NCI-H2227 (cell line): ENCODE measurements around the gene MTMR2.
A peak's percentile ranks its signal among the peaks of the same experiment; 100 is the strongest.

ENCODE experiments used
- DNase-seq: peaks from one replicate; lab custom pipeline; 2025; ENCODE audit not compliant: unreplicated experiment; lab: John Stamatoyannopoulos, UW

Gene MTMR2

DNA sequence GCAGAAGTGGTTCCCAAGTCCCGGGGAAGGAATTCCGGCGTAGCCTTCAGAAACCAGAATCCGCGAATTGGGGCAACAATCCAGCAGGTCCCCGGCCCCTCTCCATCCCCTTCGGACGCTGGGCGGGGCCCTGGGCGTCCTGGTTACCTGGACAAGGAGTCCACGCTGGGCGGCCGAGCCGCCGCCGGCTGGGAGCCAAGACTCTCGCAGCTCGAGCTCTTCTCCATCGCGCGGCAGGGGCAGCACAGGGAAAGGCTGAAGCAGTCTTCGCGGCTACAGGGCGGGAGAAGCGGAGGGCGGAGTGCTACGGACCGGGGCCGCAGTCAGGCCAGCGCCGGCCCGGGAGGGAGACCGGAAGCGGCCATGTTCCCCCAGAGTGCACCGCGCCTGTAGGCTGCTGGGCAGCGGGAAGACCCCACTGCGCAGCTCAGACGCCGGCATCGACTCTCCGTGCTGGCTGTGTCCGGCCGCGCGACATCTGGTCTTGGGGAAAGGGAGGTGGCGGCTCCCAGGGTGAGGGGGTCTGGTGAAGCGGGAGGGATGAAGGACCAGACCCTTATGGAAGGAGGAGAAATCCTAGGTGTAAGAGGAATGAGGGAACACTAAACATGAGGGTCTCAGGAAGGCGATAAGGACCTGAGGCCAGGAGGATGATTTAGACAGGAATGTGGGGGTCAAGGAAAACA, at the start of gene MTMR2:
TSS of gene MTMR2 (minus strand) at position 380 of the 686 bp plus-strand sequence. CDS start at position 227, 153 bp downstream.
- peak; percentile 79 for DNase-seq

DNA sequence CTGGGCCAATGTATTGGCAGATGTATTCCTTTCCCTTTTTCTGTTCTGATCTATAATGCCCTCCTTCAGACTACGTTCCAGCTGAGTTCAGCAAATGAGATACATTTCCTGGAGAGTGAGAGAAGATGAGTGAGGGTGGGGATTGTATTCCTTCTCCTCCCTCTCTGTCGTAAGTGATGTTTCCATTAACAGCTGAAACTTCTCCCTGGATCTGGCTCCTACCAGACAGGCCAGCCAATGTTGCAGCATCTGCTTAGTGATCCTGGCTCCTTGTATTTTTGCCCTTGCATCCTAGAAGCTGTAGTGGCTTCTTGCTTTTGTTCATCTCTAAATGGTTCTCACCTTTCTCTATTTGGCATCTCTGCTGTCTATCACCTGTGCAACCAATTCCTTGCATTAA, 48.2 kb upstream of the MTMR2 start:
- DNase-seq = no peak

GRCh38 chr11:95968585-95968984, 44.7 kb upstream of the MTMR2 start:
- DNase-seq = no peak

GRCh38 chr11:95964281-95964680, 40.4 kb upstream of the MTMR2 start:
- DNase-seq = no peak

- DNase-seq = no peak
Measured at GRCh38 chr11:95961758-95962157, 37.9 kb upstream of the MTMR2 start.

DNA sequence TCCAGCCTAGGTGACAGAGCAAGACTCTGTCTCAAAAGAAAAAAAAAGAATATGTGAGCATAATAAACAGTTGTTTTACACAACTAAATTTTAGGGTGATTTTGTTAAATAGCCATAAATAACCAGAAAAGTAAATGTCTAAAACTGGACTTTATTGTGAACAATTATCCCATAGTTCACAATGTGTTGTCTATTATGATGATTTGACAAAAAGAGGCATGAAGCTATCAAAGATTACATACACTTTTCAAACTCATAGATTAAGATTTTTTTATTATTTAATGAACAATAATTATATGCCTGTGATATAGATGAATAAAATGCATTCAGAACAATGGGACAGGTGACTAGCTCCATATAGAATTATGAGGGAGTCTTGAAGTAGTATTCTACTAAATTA, 27.0 kb upstream of the MTMR2 start:
- no peak for DNase-seq

GRCh38 chr11:95948637-95949036, 24.7 kb upstream of the MTMR2 start:
- DNase-seq = no peak

DNA sequence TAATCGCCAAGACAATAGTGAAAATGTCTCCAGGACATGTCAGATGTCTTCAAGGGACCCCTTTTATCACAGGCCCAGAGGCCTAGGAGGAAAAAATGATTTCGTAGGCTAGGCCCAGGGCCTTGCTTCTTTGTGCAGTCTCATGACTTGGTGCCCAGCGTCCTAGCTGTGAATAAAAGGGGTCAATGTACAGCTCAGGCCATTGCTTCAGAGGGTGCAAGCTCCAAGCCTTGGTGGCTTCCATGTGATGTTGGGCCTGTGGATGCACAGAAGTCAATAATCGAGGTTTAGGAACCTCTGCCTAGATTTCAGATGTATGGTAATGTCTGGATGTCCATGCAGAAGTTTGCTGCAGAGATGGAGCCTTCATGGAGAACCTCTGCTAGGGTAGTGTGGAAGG, 20.7 kb upstream of the MTMR2 start:
- DNase-seq = no peak

DNA sequence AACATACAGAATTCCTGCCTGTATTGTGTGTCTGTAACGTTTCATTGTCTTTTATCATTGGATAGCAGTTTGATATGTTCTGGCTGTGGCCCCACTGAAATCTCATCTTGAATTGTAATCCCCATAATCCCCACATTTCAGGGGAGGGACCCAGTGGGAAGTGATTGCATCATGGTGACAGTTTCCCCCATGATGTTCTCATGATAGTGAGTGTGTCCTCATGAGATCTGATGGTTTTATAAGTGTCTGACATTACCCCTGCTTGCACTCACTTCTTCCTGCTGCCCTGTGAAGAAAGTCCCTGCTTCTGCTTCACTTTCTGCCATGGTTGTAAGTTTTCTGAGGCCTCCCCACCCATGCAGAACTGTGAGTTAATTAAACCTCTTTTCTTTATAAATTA, 19.6 kb upstream of the MTMR2 start:
- no peak for DNase-seq

GRCh38 chr11:95939091-95939490, 15.2 kb upstream of the MTMR2 start:
- no peak for DNase-seq

GRCh38 chr11:95937358-95937757, 13.5 kb upstream of the MTMR2 start:
- no peak for DNase-seq

DNA sequence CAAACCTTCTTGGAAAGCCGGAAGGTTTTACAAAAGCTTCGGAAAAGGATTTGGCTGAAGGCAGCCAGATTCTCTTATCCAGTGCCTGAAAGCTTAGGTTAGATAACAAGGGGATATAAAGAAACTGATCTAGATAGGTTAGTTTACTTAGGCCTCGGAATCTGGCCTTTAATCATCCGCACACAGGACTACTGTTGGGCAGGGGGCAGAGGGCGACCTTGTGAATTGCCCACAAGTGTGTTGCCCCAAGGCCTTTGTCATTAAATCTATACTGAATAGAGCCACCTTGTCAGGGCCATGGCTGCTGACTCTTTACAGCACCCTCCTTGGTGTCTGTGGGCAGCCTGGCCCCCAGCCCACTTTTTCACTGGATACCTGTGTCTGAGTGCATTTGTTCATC, 9.7 kb upstream of the MTMR2 start:
- DNase-seq = no peak

DNA sequence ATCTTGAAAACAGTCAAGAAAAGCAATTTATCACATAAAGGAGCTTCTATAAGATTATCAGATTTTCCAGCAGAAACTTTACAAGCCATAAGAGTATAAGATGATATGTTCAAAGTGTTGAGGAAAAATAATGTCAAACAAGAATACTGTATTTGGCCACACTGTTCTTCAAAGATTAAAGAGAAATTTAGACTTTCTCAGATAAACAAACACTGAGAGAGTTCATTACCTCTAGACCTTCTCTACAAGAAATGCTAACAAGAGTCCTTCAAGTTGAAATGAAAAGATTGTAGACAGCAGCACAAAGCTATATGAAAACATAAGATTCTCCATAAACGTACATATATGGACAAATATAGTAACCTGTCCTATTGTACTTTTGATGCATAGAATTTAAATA, 8.0 kb upstream of the MTMR2 start:
- no peak for DNase-seq

DNA sequence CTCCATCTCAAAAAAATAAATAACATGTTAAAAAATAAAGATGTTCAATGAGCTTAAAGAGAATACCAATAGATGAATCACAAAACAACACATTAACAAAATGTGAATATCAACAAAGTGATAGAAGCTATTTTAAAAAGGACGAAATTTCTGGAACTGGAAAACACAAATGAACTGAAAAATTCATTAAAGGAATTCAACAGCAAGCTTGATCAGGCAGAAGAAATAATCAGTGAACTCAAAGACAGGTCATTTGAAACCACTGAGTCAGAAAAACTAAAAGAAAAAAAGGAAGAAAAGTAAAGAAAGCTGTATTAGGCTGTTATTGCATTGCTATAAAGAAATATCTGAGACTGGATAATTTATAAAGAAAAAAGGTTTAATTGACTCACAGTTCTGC, 7.0 kb upstream of the MTMR2 start:
- DNase-seq = no peak

- DNase-seq = no peak
Measured at GRCh38 chr11:95926726-95927125, 2.8 kb upstream of the MTMR2 start.

GRCh38 chr11:95925011-95925410, 1.1 kb upstream of the MTMR2 start:
- DNase-seq = no peak

DNA sequence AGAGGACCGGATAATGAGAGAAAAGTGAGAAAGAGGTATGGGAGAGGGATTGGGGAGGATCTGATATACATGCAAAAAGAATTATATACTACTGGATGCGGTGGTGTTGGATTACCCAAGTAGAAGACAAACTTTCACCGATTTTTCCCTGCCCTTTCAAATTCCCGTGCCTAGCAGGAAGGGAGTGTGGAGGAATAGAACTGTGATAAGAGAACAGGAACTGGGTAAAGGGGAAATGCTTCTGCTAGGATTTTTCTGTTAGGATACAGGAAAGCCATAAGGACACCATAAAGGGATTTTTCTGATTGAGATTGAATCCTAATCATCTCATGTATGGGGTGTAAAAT, 480 bp upstream of the MTMR2 start:
- peak; percentile 20 for DNase-seq

- no peak for DNase-seq
Measured at GRCh38 chr11:95923439-95923727, 524 bp downstream of the MTMR2 start.

GRCh38 chr11:95922536-95923438, 1.1 kb downstream of the MTMR2 start:
- no peak for DNase-seq

- no peak for DNase-seq
Measured at GRCh38 chr11:95922099-95922498, 1.8 kb downstream of the MTMR2 start.

- no peak for DNase-seq
Measured at GRCh38 chr11:95920460-95921105, 3.3 kb downstream of the MTMR2 start.

- DNase-seq = no peak
Measured at GRCh38 chr11:95919514-95919913, 4.4 kb downstream of the MTMR2 start.
